ENCODE results near the gene SLC39A1. TPM values are rescaled to one million over a fixed set of nuclear protein-coding genes. Genes with fewer than 3 reads are reported as not detected.

The SLC39A1 gene
- 69.7 TPM for total RNA-seq

GRCh38 chr1:153963030-153963849 lies at the start of gene SLC39A1:
Gene SLC39A1, minus strand, starts transcription at chr1:153963537. Its CDS starts 822 bp downstream, at chr1:153962715.

GRCh38 chr1:153990468-153991150 lies 27.3 kb upstream of the SLC39A1 start, which contains the start of gene RPS27:
Gene RPS27, plus strand, starts transcription at chr1:153990762. Its CDS starts 35 bp downstream, at chr1:153990797.

GRCh38 chr1:153985941-153986761 lies 22.8 kb upstream of the SLC39A1 start, which contains the start of gene RAB13:
Gene RAB13, minus strand, starts transcription at chr1:153986339. Its CDS starts 103 bp downstream, at chr1:153986236.

GRCh38 chr1:153977250-153978240 lies 14.2 kb upstream of the SLC39A1 start, which contains the start of gene JTB:
Gene JTB, minus strand, starts transcription at chr1:153977674. Its CDS starts 422 bp downstream, at chr1:153977252.

GRCh38 chr1:153967107-153967999 lies 4.0 kb upstream of the SLC39A1 start, which contains the start of gene CREB3L4:
Gene CREB3L4, plus strand, starts transcription at chr1:153967902. Its CDS starts 624 bp downstream, at chr1:153968526.

GRCh38 chr1:153958111-153958960 lies 5.0 kb downstream of the SLC39A1 start, which contains the start of gene CRTC2:
Gene CRTC2, minus strand, starts transcription at chr1:153958612. Its CDS starts 115 bp downstream, at chr1:153958497.

GRCh38 chr1:153946622-153947241 lies 16.6 kb downstream of the SLC39A1 start, which contains the start of gene DENND4B:
Gene DENND4B, minus strand, starts transcription at chr1:153946718. Its CDS starts 2,344 bp downstream, at chr1:153944374.

GRCh38 chr1:153922972-153923925 lies 40.1 kb downstream of the SLC39A1 start, which contains the start of gene GATAD2B:
Gene GATAD2B, minus strand, starts transcription at chr1:153922972. Its CDS starts 94,625 bp downstream, at chr1:153828347.

Small RNAs within 50 kb of the gene (small RNA-seq; reads per million reads assigned to genes)
- gene MIR6737 (ENCODE audit: low replicate concordance) = not detected

Other genes with a start within 250 kb of the SLC39A1 start
- 67.8 TPM for gene INTS3, start 235.5 kb downstream of the SLC39A1 start, total RNA-seq
- 30.2 TPM for gene SLC27A3, start 188.1 kb downstream of the SLC39A1 start, total RNA-seq
- gene GATAD2B, start 40.6 kb downstream of the SLC39A1 start, total RNA-seq = 15.9 TPM
- 46.3 TPM for gene DENND4B, start 16.8 kb downstream of the SLC39A1 start, total RNA-seq
- 21.9 TPM for gene CRTC2, start 4.9 kb downstream of the SLC39A1 start, total RNA-seq
- gene CREB3L4, start 4.4 kb upstream of the SLC39A1 start, total RNA-seq = 15.7 TPM
- 81.6 TPM for gene JTB, start 14.1 kb upstream of the SLC39A1 start, total RNA-seq
- 52.0 TPM for gene RAB13, start 22.8 kb upstream of the SLC39A1 start, total RNA-seq
- gene RPS27, start 27.2 kb upstream of the SLC39A1 start, total RNA-seq = 4,585 TPM
- 0.06 TPM for gene NUP210L, start 191.5 kb upstream of the SLC39A1 start, total RNA-seq
- 116 TPM for gene TPM3, start 228.6 kb upstream of the SLC39A1 start, total RNA-seq
- gene CFAP141, start 242.8 kb upstream of the SLC39A1 start, total RNA-seq = not detected